Uterus (tissue), 4 donors: Measurements from ENCODE around the gene STK32C. TPM values are rescaled to one million over a fixed set of nuclear protein-coding genes. Genes with fewer than 3 reads are reported as not detected.

Source experiments
- DNase-seq, 2 donors: peaks; one replicate each; pipeline ENCODE4 v3.0.0-alpha.2; 2019 to 2020
- H3K27ac ChIP-seq, 2 donors: fragments of 200-600 bp; sonication (generic); 1 replicate in 1 of 2; 2 replicates in 1 of 2; pipeline ENCODE4 v1.5.1; 2016 to 2018
- H3K27me3 ChIP-seq, 2 donors: fragments of 200-600 bp; sonication (generic); one replicate each; pipeline ENCODE4 v1.5.1; 2018 to 2019; ENCODE audit warnings: control low read depth in 1 of 2
- H3K36me3 ChIP-seq, 2 donors: fragments of 200-600 bp; sonication (generic); one replicate each; pipeline ENCODE4 v1.5.1; 2019; ENCODE audit warnings: control low read depth in 1 of 2
- H3K4me1 ChIP-seq, 2 donors: fragments of 200-600 bp; sonication (generic); one replicate each; pipeline ENCODE4 v1.5.1; 2018 to 2019; ENCODE audit warnings: control low read depth in 1 of 2
- H3K4me3 ChIP-seq, 2 donors: fragments of 200-600 bp; sonication (generic); 1 replicate in 1 of 2; 2 replicates in 1 of 2; pipeline ENCODE4 v1.5.1; 2018 to 2019; ENCODE audit warnings: mild to moderate bottlenecking in 1 of 2
- H3K9me3 ChIP-seq, 2 donors: fragments of 200-600 bp; sonication (generic); one replicate each; pipeline ENCODE4 v1.5.1; 2019; ENCODE audit warnings: control low read depth in 1 of 2
- POLR2A ChIP-seq, 2 donors: fragments of 450-650 bp; IDR thresholded peaks; one replicate each; pipeline ENCODE4 v1.6.1; 2016; ENCODE audit warnings: antibody characterized with exemption in 2 of 2, mild to moderate bottlenecking in 1 of 2, moderate library complexity in 1 of 2
- intact Hi-C: fragments of 100-400 bp; cut with DNase I; formaldehyde crosslinking; loops from one replicate; pipeline ENCODE4 v1.15.1; 2023; ENCODE audit warnings: low total_unique reads
- total RNA-seq, 4 donors: library from RNA; depleted of rRNA in 3 of 4; stranded (reverse); fragments of >200 nt in 3 of 4; gene quantifications; one replicate each; pipeline versions ENCODE4 v1.1.0 to v1.2.4, GENCODE V29; 2014 to 2023
- TF ChIP-seq, protein P1 (sequence below), 4 experiments: fragments of 200-600 bp in 2 of 4; fragments of 450-650 bp in 2 of 4; sonication (generic) in 2 of 4; IDR thresholded peaks; one replicate each; pipeline ENCODE4 v1.5.1; 2016 to 2019; ENCODE audit warnings: antibody characterized with exemption in 4 of 4, mild to moderate bottlenecking in 2 of 4, moderate library complexity in 1 of 4
- donor health status: DM: yes; HTN: yes; CAD: no.

The STK32C gene
- total RNA-seq, 4 donors from 2014 or later, result 0.51 to 17.2 (median 3.2) TPM

DNA sequence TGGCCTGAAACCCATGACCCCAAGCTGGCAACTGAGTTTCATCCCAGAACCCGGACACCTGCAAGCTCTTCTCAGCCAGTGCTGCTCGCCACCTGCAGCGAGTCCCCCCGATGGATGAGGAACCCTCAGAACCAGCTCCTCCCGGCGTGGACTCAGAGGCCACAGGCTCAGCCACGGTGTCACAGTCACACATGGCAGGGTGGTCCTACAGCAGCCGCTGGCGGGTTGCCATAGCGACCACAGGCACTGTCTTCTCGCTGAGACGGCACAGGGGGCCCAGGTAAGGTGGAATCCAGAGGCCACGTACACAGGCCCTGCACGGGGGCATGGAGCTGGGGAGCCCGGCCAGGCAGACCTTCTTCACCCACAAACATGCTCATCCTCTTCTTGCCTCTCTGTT lies 67.6 kb downstream of the STK32C start:
- Histone ChIP-seq H3K27me3 (no peaks in the 10 kb centered on the region), H3K36me3 (no peaks in the 10 kb centered on the region), H3K4me1 (no peaks in the 10 kb centered on the region), H3K9me3 (no peaks in the 10 kb centered on the region), H3K4me3 (no peak overlapping the region), H3K27ac (no peak overlapping the region)
- TF ChIP-seq, protein P1, sequence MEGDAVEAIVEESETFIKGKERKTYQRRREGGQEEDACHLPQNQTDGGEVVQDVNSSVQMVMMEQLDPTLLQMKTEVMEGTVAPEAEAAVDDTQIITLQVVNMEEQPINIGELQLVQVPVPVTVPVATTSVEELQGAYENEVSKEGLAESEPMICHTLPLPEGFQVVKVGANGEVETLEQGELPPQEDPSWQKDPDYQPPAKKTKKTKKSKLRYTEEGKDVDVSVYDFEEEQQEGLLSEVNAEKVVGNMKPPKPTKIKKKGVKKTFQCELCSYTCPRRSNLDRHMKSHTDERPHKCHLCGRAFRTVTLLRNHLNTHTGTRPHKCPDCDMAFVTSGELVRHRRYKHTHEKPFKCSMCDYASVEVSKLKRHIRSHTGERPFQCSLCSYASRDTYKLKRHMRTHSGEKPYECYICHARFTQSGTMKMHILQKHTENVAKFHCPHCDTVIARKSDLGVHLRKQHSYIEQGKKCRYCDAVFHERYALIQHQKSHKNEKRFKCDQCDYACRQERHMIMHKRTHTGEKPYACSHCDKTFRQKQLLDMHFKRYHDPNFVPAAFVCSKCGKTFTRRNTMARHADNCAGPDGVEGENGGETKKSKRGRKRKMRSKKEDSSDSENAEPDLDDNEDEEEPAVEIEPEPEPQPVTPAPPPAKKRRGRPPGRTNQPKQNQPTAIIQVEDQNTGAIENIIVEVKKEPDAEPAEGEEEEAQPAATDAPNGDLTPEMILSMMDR (IDR thresholded peaks at IDR 0.05), result no peak
- no peak for TF ChIP-seq POLR2A (IDR thresholded peaks at IDR 0.05)
- intact Hi-C loops, result no loop called here
- no peak for DNase-seq

DNA sequence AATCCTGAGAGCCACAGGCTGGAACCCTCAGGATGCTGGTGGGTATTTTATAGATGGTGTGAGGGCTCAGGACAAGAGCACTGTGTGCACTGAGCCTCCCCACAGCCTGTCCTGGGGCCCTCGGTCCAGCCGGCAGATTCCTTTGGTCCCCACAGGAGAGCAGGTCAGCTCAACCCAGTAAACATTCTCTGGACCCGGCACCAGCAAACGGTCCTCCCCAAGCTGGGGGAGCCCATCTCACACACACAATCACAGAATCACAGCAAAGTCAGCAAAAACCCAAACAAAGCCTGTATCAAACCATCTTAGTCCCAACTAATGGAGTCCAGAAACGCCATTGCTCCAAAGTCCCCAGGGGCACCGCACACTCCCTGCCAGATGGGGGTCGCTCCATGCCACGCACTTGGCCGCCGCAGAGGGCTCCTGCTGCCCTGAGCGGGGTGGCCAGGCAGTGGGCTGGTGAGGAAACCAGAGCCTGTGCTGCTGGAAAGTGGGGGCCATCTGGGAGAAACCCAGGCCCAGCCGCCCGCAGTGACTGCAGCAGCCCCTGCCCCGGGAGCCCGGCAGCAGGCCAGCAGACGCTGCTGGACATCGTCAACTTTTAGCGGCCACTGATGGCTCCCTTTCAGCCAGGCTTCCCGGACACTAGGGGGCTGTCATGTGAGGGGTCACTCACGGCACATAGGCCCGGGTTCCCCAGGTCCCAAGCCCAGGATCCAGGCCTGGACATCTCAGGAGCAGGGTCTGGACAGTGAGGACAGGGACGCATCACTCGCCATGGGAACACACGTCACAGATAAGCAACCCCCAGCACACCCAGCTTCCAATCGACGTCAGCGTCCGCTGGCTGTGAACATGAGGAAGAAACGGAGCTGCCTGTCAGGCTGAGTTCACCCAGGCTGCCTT lies 68.4 kb downstream of the STK32C start:
- Histone ChIP-seq H3K4me3 (no peak overlapping the region), H3K4me1 (no peaks in the 10 kb centered on the region), H3K27me3 (no peaks in the 10 kb centered on the region), H3K27ac (no peak overlapping the region), H3K36me3 (no peaks in the 10 kb centered on the region), H3K9me3 (no peaks in the 10 kb centered on the region)
- TF ChIP-seq, protein P1 (IDR thresholded peaks at IDR 0.05), result no peak
- TF ChIP-seq POLR2A (IDR thresholded peaks at IDR 0.05), result no peak
- DNase-seq, result no peak
- intact Hi-C loops, result no loop called here

DNA sequence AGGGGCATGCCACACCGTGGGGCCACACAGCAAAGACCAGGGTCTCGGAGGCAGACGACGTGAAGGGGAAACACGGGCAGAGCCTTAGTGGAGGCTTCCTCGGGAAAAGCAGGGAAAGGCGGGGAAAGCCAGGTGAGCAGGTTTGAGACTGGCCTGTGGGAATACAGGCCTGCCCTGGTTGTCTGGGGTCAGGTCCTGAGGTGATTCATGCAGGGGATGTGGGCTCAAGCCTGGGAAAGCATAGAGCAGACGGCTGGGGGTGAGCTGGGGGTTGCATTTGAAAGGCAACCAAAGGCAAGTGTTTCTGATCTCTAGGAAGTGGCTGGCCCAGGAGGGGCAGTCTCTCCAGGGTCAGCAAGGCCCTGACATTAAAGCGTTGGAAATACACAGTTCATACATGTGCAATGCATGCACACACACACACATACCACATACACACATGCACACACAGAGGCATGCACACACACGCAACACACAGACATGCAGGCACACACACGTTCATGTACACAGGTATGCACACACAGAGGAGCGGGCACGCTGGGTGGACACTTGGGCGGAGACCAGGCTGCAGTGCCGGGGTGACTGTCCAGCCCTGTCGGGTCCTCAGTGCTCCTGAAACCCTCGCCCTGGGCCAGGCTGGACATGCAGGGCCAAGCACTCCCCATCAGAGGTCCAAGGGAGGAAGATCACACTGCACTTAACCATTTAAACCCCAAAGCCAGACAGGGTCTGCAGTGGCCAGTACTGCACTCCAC lies 69.2 kb downstream of the STK32C start:
- Histone ChIP-seq H3K9me3 (no peaks in the 10 kb centered on the region), H3K36me3 (no peaks in the 10 kb centered on the region), H3K4me3 (no peak overlapping the region), H3K27me3 (no peaks in the 10 kb centered on the region), H3K27ac (no peak overlapping the region), H3K4me1 (no peaks in the 10 kb centered on the region)
- no peak for DNase-seq
- intact Hi-C loops, result no loop called here
- no peak for TF ChIP-seq POLR2A (IDR thresholded peaks at IDR 0.05)
- TF ChIP-seq, protein P1 (IDR thresholded peaks at IDR 0.05), result no peak

DNA sequence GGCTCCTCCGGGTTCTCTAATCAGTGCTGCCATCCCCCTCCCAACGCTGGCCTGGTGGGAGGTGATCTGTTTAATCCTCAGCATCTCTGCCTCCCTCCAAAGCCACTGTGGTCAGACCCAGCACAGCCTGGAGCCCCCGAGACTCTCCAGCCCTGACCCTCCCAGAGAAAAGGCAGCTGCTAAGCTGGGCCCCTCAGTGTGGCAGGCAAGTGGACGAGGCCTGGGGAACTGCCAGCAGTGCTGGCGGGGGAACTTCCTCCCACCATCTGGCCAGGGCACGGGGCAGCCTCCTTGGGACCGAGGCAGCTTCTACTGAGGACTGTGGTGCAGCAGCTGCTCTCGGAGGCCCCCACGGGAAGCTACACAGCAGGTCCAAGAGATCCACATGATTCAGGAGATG lies 69.9 kb downstream of the STK32C start:
- H3K4me1 ChIP-seq, result no peaks in the 10 kb centered on the region
- no peak for DNase-seq
- no peaks in the 10 kb centered on the region for H3K9me3 ChIP-seq
- H3K36me3 ChIP-seq, result no peaks in the 10 kb centered on the region
- no peak overlapping the region for H3K27ac ChIP-seq
- no peaks in the 10 kb centered on the region for H3K27me3 ChIP-seq
- no peak overlapping the region for H3K4me3 ChIP-seq
- intact Hi-C loops, result no loop called here
- TF ChIP-seq POLR2A (IDR thresholded peaks at IDR 0.05), result no peak
- TF ChIP-seq, protein P1 (IDR thresholded peaks at IDR 0.05), result no peak

DNA sequence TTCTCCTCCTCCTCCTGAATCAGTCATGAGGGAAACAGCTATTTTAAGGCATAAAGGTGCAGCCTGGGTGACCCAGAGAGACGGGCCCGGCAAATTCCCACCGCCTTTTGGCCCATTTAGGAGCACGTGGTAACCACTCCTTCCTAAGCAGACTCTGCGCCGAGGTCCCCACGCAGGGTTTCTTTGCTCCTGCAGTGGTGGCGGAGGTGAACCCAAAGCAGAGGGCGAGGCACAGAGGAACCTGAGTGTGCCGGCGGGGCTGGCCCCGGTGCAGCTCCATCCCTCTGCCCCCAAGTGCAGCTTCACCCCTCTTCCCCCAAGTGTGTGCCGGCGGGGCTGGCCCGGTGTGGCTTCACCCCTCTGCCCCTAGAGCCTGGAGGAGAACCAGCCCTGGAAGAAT lies 70.4 kb downstream of the STK32C start:
- intact Hi-C loops, result no loop called here
- Histone ChIP-seq H3K4me3 (no peak overlapping the region), H3K36me3 (no peaks in the 10 kb centered on the region), H3K27me3 (no peaks in the 10 kb centered on the region), H3K9me3 (no peaks in the 10 kb centered on the region), H3K27ac (no peak overlapping the region), H3K4me1 (no peaks in the 10 kb centered on the region)
- DNase-seq, result no peak
- no peak for TF ChIP-seq POLR2A (IDR thresholded peaks at IDR 0.05)
- TF ChIP-seq, protein P1 (IDR thresholded peaks at IDR 0.05), result no peak
